Neural cell (in vitro differentiated cells): ENCODE measurements around the gene KRTDAP. TPM values are rescaled to one million over a fixed set of nuclear protein-coding genes. Genes with fewer than 3 reads are reported as not detected.

ENCODE experiments used
- H2AFZ ChIP-seq: fragments of 200-600, 300-800 bp; sonication (generic), shearing (Covaris generic); 2 replicates; pipeline ENCODE4 v1.6.0; 2014; ENCODE audit warnings: low read depth, mild to moderate bottlenecking, antibody characterized with exemption, low read length, moderate library complexity
- H3F3A ChIP-seq: fragments of 200-600 bp; shearing (Covaris generic); 2 replicates; pipeline ENCODE4 v1.6.1; 2016; ENCODE audit warnings: mild to moderate bottlenecking, moderate library complexity, mixed read lengths, antibody characterized with exemption, low read length; ENCODE audit not compliant: insufficient read depth, poor library complexity, severe bottlenecking
- H3K27ac ChIP-seq: fragments of 200-600, 300-800 bp; sonication (generic), shearing (Covaris generic); 2 replicates; pipeline ENCODE4 v1.5.1; 2014; ENCODE audit warnings: mild to moderate bottlenecking, low read length, moderate library complexity
- H3K27me3 ChIP-seq: fragments of 300-800, 200-600 bp; sonication (generic), shearing (Covaris generic); 2 replicates; pipeline ENCODE4 v1.6.0; 2014; ENCODE audit warnings: mild to moderate bottlenecking, low read depth, low read length, moderate library complexity; ENCODE audit not compliant: insufficient read depth
- H3K36me3 ChIP-seq: fragments of 300-800, 200-600 bp; sonication (generic), shearing (Covaris generic); 2 replicates; pipeline ENCODE4 v1.5.1; 2014; ENCODE audit warnings: mild to moderate bottlenecking, antibody characterized with exemption, low read length, moderate library complexity; ENCODE audit not compliant: insufficient read depth
- H3K4me2 ChIP-seq: fragments of 300-800, 200-600 bp; sonication (generic), shearing (Covaris generic); 2 replicates; pipeline ENCODE4 v1.6.0; 2014; ENCODE audit warnings: mild to moderate bottlenecking, low read length
- H3K4me3 ChIP-seq: fragments of 300-800, 200-600 bp; sonication (generic), shearing (Covaris generic); 2 replicates; pipeline ENCODE4 v1.5.1; 2014; ENCODE audit warnings: mild to moderate bottlenecking, low read length, moderate library complexity
- H3K79me2 ChIP-seq: fragments of 200-600 bp; shearing (Covaris generic); replicated peaks from 2 replicates; pipeline ENCODE4 v1.6.0; 2014; ENCODE audit warnings: mild to moderate bottlenecking, low read length, moderate library complexity; ENCODE audit not compliant: insufficient read depth
- H3K9ac ChIP-seq: fragments of 300-800, 200-600 bp; sonication (generic), shearing (Covaris generic); 2 replicates; pipeline ENCODE4 v1.6.1; 2016; ENCODE audit warnings: mild to moderate bottlenecking, low read length, mixed read lengths
- H3K9me2 ChIP-seq: fragments of 200-600 bp; shearing (Covaris generic); 2 replicates; pipeline ENCODE4 v1.6.1; 2016; ENCODE audit warnings: mild to moderate bottlenecking, low read length, mixed read lengths; ENCODE audit not compliant: insufficient read depth
- H3K9me3 ChIP-seq: fragments of 200-600, 300-800 bp; sonication (generic), shearing (Covaris generic); 2 replicates; pipeline ENCODE4 v1.6.1; 2016; ENCODE audit warnings: mild to moderate bottlenecking, mixed run types, low read length, moderate library complexity, mixed read lengths
- H4K20me1 ChIP-seq: fragments of 200-600 bp; shearing (Covaris generic); 2 replicates; pipeline ENCODE4 v1.6.1; 2016; ENCODE audit warnings: mild to moderate bottlenecking, mixed run types; ENCODE audit not compliant: insufficient read depth
- EP300 ChIP-seq: fragments of 450-650 bp; conservative IDR thresholded peaks from 2 replicates; pipeline ENCODE4 v1.6.1; 2014; ENCODE audit warnings: antibody characterized with exemption, mild to moderate bottlenecking, moderate library complexity; ENCODE audit not compliant: poor library complexity, severe bottlenecking
- EZH2 ChIP-seq: fragments of 200-600, 300-800 bp; shearing (Covaris generic), sonication (generic); IDR thresholded peaks from 2 replicates; pipeline ENCODE4 v1.6.1; 2014; ENCODE audit warnings: antibody characterized with exemption, low read length, borderline replicate concordance, mild to moderate bottlenecking; ENCODE audit not compliant: insufficient read depth, poor library complexity, severe bottlenecking
- MXI1 ChIP-seq: fragments of 450-650 bp; conservative IDR thresholded peaks from 2 replicates; pipeline ENCODE4 v1.6.1; 2014; ENCODE audit warnings: antibody characterized with exemption, mild to moderate bottlenecking; ENCODE audit not compliant: poor library complexity, severe bottlenecking
- POLR2AphosphoS5 ChIP-seq: IDR thresholded peaks from 2 replicates; pipeline ENCODE4 v1.6.1; 2012
- RAD21 ChIP-seq: fragments of 450-650 bp; conservative IDR thresholded peaks from 2 replicates; pipeline ENCODE4 v1.6.1; 2014; ENCODE audit warnings: antibody characterized with exemption, mild to moderate bottlenecking, moderate library complexity
- SMC3 ChIP-seq: fragments of 450-650 bp; conservative IDR thresholded peaks from 2 replicates; pipeline ENCODE4 v1.6.1; 2014; ENCODE audit warnings: antibody characterized with exemption, mild to moderate bottlenecking, moderate library complexity; ENCODE audit not compliant: poor library complexity
- TAF1 ChIP-seq: IDR thresholded peaks from 2 replicates; pipeline ENCODE4 v1.6.1; 2012; ENCODE audit warnings: low read depth
- polyA plus RNA-seq: library from polyadenylated mRNA; depleted of rRNA; stranded (reverse); fragments of >200 nt; gene quantifications from 2 replicates; pipeline ENCODE4 v1.2.3, GENCODE V29; 2014
- TF ChIP-seq, protein P1 (sequence below): IDR thresholded peaks from 2 replicates; pipeline ENCODE4 v1.6.1; 2012; ENCODE audit warnings: borderline replicate concordance
- TF ChIP-seq, protein P2 (sequence below): fragments of 450-650 bp; IDR thresholded peaks from 2 replicates; pipeline ENCODE4 v1.5.1; 2014; ENCODE audit warnings: antibody characterized with exemption, mild to moderate bottlenecking, moderate library complexity; ENCODE audit not compliant: poor library complexity, severe bottlenecking

Gene KRTDAP
- polyA plus RNA-seq, 1 donor from 2014 or later = not detected

DNA sequence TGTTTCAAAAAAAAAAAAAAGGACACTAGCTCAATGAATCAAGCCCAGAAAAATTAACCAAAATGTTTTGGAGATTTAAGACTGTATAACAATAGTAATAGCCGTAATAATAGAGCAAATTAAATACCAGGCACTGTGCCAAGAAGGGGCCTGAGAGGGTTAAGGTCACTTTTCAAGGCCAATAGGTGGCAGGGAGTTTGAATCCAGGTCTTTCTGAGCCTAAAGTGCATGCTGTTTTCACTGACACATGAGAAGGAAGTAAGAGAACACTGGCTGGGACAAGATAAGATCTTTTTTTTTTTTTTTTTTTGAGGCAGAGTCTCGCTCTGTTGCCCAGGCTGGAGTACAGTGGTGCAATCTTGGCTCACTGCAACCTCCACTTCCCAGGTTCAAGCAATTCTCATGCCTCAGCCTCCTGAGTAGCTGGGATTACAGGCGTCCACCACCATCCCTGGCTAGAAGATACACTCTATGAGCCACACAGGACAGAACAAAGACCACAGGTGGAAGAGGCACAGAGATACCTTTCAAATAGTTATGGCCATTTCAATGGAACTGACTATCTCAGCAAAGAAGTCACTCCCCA lies 34.6 kb downstream of the KRTDAP start (continued):
- TF ChIP-seq, protein P1, sequence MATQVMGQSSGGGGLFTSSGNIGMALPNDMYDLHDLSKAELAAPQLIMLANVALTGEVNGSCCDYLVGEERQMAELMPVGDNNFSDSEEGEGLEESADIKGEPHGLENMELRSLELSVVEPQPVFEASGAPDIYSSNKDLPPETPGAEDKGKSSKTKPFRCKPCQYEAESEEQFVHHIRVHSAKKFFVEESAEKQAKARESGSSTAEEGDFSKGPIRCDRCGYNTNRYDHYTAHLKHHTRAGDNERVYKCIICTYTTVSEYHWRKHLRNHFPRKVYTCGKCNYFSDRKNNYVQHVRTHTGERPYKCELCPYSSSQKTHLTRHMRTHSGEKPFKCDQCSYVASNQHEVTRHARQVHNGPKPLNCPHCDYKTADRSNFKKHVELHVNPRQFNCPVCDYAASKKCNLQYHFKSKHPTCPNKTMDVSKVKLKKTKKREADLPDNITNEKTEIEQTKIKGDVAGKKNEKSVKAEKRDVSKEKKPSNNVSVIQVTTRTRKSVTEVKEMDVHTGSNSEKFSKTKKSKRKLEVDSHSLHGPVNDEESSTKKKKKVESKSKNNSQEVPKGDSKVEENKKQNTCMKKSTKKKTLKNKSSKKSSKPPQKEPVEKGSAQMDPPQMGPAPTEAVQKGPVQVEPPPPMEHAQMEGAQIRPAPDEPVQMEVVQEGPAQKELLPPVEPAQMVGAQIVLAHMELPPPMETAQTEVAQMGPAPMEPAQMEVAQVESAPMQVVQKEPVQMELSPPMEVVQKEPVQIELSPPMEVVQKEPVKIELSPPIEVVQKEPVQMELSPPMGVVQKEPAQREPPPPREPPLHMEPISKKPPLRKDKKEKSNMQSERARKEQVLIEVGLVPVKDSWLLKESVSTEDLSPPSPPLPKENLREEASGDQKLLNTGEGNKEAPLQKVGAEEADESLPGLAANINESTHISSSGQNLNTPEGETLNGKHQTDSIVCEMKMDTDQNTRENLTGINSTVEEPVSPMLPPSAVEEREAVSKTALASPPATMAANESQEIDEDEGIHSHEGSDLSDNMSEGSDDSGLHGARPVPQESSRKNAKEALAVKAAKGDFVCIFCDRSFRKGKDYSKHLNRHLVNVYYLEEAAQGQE = no peak

DNA sequence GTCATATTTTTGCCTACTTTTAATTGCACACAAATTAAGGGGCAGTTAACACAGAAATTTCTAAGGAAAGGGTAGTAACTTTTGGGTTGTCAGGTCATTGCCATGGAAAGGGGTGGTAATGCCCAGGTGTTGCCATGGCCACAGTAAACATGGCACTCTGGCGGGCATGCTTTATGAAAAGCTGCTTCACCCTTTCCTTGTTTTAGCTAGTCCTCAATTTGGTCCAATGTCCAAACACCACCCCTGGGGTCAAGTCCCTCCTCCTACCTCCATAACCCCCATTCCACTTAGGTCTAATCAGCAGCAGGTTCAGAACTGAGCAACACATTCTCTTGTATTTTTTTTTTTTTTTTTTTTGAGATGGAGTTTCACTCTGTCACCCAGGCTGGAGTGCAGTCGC lies 35.6 kb downstream of the KRTDAP start:
- Histone ChIP-seq H3F3A (no peaks in the 10 kb centered on the region), H4K20me1 (no peaks in the 10 kb centered on the region), H3K9me2 (no peaks in the 10 kb centered on the region), H3K4me2 (no peak overlapping the region), H3K9ac (no peak overlapping the region), H2AFZ (no peak overlapping the region), H3K79me2 (no peaks in the 10 kb centered on the region), H3K36me3 (no peaks in the 10 kb centered on the region), H3K27ac (no peak overlapping the region), H3K9me3 (no peaks in the 10 kb centered on the region), H3K4me3 (no peak overlapping the region), H3K27me3 (no peaks in the 10 kb centered on the region)
- TF ChIP-seq EZH2 (no peak), MXI1 (no peak), TAF1 (no peak), POLR2AphosphoS5 (no peak), SMC3 (no peak), RAD21 (no peak), EP300 (no peak)
- TF ChIP-seq, protein P1 = no peak
- TF ChIP-seq, protein P2, sequence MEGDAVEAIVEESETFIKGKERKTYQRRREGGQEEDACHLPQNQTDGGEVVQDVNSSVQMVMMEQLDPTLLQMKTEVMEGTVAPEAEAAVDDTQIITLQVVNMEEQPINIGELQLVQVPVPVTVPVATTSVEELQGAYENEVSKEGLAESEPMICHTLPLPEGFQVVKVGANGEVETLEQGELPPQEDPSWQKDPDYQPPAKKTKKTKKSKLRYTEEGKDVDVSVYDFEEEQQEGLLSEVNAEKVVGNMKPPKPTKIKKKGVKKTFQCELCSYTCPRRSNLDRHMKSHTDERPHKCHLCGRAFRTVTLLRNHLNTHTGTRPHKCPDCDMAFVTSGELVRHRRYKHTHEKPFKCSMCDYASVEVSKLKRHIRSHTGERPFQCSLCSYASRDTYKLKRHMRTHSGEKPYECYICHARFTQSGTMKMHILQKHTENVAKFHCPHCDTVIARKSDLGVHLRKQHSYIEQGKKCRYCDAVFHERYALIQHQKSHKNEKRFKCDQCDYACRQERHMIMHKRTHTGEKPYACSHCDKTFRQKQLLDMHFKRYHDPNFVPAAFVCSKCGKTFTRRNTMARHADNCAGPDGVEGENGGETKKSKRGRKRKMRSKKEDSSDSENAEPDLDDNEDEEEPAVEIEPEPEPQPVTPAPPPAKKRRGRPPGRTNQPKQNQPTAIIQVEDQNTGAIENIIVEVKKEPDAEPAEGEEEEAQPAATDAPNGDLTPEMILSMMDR = no peak
